ENCODE results near the gene SORCS2. TPM values are rescaled to one million over a fixed set of nuclear protein-coding genes. Genes with fewer than 3 reads are reported as not detected.

The SORCS2 gene
- total RNA-seq, 2 experiments from 2014 or later, result 0.03 TPM; not detected in 1

DNA sequence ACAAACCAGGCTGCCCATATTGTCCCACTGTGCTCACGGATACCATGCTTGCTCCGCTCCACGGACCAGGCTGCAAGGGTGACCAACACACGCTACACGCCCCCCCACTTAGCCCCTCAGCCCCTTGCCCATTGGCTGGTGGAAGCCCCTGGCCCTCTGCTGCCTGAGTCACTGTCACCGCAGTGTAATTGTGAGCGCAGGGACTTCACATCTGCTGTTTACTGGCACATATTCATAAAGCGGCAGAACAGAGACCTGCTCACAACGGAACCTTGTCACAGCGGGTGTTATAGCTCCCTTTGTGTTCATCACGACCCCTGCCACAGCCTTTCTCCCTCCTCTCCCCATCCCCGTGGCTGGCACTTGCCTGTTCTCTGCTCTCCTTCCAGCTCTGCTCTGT, 158.7 kb downstream of the SORCS2 start:
- BruUV-seq (replicated peaks), result no TSS peak
- no peak overlapping the region for H2AFZ ChIP-seq (ENCODE audit: low read length)
- no peaks in the 10 kb centered on the region for H4K20me1 ChIP-seq (ENCODE audit: insufficient read depth, low read length)
- H3K4me2 ChIP-seq (ENCODE audit: low read length), result no peak overlapping the region
- no peaks in the 10 kb centered on the region for H3K9me3 ChIP-seq (ENCODE audit: low read length)
- ChIA-PET CTCF (ENCODE audit: unreplicated experiment) (no interaction called here), POLR2A (no interaction called here)
- no peaks in the 10 kb centered on the region for H3K4me1 ChIP-seq (ENCODE audit: insufficient read depth, low read length, poor library complexity, severe bottlenecking)
- H3K9me2 ChIP-seq (ENCODE audit: insufficient read depth, low read length), result no peaks in the 10 kb centered on the region
- H3K4me3 ChIP-seq (ENCODE audit: low read depth, low read length, poor library complexity, severe bottlenecking), result no peak overlapping the region
- intact Hi-C loops (cut with micrococcal nuclease; ENCODE audit: unreplicated experiment), result no loop called here
- no peaks in the 10 kb centered on the region for H3K36me3 ChIP-seq (ENCODE audit: insufficient read depth, low read length)
- DNase-seq (ENCODE audit: low spot score), result no peak
- no peaks in the 10 kb centered on the region for H3K79me2 ChIP-seq (ENCODE audit: insufficient read depth, low read depth, low read length)
- no peak overlapping the region for H3K27ac ChIP-seq (ENCODE audit: low read depth, low read length, poor library complexity, severe bottlenecking)
- TF ChIP-seq, protein P1, sequence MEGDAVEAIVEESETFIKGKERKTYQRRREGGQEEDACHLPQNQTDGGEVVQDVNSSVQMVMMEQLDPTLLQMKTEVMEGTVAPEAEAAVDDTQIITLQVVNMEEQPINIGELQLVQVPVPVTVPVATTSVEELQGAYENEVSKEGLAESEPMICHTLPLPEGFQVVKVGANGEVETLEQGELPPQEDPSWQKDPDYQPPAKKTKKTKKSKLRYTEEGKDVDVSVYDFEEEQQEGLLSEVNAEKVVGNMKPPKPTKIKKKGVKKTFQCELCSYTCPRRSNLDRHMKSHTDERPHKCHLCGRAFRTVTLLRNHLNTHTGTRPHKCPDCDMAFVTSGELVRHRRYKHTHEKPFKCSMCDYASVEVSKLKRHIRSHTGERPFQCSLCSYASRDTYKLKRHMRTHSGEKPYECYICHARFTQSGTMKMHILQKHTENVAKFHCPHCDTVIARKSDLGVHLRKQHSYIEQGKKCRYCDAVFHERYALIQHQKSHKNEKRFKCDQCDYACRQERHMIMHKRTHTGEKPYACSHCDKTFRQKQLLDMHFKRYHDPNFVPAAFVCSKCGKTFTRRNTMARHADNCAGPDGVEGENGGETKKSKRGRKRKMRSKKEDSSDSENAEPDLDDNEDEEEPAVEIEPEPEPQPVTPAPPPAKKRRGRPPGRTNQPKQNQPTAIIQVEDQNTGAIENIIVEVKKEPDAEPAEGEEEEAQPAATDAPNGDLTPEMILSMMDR (conservative IDR thresholded peaks at IDR 0.05; ENCODE audit: low read length), result no peak
- TF ChIP-seq EZH2phosphoT487 (IDR thresholded peaks at IDR 0.05; ENCODE audit: borderline replicate concordance, low read depth, low read length), result no peak

DNA sequence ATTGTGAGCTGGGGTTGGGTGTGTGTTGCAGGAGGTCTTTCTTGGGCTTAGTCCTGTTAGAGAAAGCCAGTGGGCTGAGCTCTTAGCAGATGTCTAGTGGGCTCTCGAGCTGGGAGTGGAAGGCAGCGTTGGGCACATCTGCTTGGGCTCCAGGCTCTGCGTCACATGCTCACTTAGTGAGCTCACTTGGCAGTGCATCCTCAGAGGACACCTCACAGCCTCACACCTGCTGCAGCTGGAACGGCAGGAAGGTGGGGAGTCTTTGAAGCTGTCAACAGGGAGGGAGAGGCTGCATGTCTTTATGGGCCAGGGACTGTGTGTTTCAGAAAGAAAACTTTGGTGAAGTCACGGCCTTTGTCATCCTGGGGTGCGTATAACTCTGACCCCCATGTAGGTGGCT, 160.1 kb downstream of the SORCS2 start:
- Histone ChIP-seq H3K4me1 (ENCODE audit: insufficient read depth, low read length, poor library complexity, severe bottlenecking) (no peaks in the 10 kb centered on the region), H4K20me1 (ENCODE audit: insufficient read depth, low read length) (no peaks in the 10 kb centered on the region), H3K79me2 (ENCODE audit: insufficient read depth, low read depth, low read length) (no peaks in the 10 kb centered on the region), H3K9me2 (ENCODE audit: insufficient read depth, low read length) (no peaks in the 10 kb centered on the region), H3K36me3 (ENCODE audit: insufficient read depth, low read length) (no peaks in the 10 kb centered on the region), H3K27ac (ENCODE audit: low read depth, low read length, poor library complexity, severe bottlenecking) (no peak overlapping the region), H3K4me2 (ENCODE audit: low read length) (no peak overlapping the region), H3K9me3 (ENCODE audit: low read length) (no peaks in the 10 kb centered on the region), H2AFZ (ENCODE audit: low read length) (no peak overlapping the region), H3K4me3 (ENCODE audit: low read depth, low read length, poor library complexity, severe bottlenecking) (no peak overlapping the region)
- intact Hi-C loops (cut with micrococcal nuclease; ENCODE audit: unreplicated experiment), result no loop called here
- DNase-seq (ENCODE audit: low spot score), result no peak
- no TSS peak for BruUV-seq (replicated peaks)
- ChIA-PET POLR2A (interaction anchor here (0.6 kb wide), 1 partner anchor 693 kb away, joined by 3 read pairs; no protein-coding TSS in a partner anchor), CTCF (ENCODE audit: unreplicated experiment) (no interaction called here)
- TF ChIP-seq, protein P1 (conservative IDR thresholded peaks at IDR 0.05; ENCODE audit: low read length), result no peak
- TF ChIP-seq EZH2phosphoT487 (IDR thresholded peaks at IDR 0.05; ENCODE audit: borderline replicate concordance, low read depth, low read length), result no peak

DNA sequence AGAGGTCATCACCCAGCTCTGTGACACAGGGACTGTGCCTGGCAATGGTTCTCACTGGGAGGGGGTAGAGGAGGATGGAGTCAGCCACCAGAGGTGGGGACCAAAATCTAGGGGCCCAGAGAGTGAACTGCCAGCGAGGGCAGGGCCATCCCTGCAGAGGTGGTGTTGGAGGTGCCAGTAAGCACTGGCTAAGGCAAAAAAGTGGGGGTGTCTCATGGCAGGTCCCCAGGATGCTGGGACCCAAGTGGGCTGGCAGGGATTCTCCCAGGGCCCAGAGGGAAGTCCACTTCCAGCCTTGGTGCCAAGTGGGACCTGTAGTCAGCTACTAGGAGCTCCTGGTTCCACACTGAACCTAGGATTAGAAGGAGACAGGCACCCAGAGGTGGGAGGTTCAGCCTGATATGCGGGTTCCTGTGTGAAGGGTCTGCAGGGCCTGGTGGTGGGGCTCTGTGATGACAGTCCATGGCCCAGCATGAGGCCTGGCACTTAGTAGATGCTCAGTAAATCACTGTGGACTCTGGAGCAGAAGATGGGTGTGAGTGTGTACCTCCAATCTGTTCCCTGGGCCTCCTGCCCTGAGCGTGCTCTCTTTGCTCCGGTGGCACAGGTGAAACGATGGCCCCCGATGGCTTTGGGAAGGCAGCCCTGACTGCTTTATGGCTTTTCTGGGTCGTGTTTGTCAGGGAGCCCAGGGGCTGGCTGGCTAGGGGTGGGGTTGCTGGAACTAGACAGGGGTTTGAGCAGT, 160.9 kb downstream of the SORCS2 start:
- no TSS peak for BruUV-seq (replicated peaks)
- TF ChIP-seq EZH2phosphoT487 (IDR thresholded peaks at IDR 0.05; ENCODE audit: borderline replicate concordance, low read depth, low read length), result no peak
- TF ChIP-seq, protein P1 (conservative IDR thresholded peaks at IDR 0.05; ENCODE audit: low read length), result no peak
- no peak overlapping the region for H3K4me3 ChIP-seq (ENCODE audit: low read depth, low read length, poor library complexity, severe bottlenecking)
- no peak overlapping the region for H3K27ac ChIP-seq (ENCODE audit: low read depth, low read length, poor library complexity, severe bottlenecking)
- no peaks in the 10 kb centered on the region for H3K9me3 ChIP-seq (ENCODE audit: low read length)
- H3K4me1 ChIP-seq (ENCODE audit: insufficient read depth, low read length, poor library complexity, severe bottlenecking), result no peaks in the 10 kb centered on the region
- no peaks in the 10 kb centered on the region for H3K36me3 ChIP-seq (ENCODE audit: insufficient read depth, low read length)
- H3K4me2 ChIP-seq (ENCODE audit: low read length), result no peak overlapping the region
- CTCF ChIA-PET (ENCODE audit: unreplicated experiment), result no interaction called here
- intact Hi-C loops (cut with micrococcal nuclease; ENCODE audit: unreplicated experiment), result no loop called here
- no peak for DNase-seq (ENCODE audit: low spot score)
- H2AFZ ChIP-seq (ENCODE audit: low read length), result no peak overlapping the region
- POLR2A ChIA-PET, result no interaction called here
- no peaks in the 10 kb centered on the region for H4K20me1 ChIP-seq (ENCODE audit: insufficient read depth, low read length)
- no peaks in the 10 kb centered on the region for H3K9me2 ChIP-seq (ENCODE audit: insufficient read depth, low read length)
- no peaks in the 10 kb centered on the region for H3K79me2 ChIP-seq (ENCODE audit: insufficient read depth, low read depth, low read length)

All from OCI-LY7 (cell line).